ENCODE data around the gene TBXAS1.

The TBXAS1 gene

DNA sequence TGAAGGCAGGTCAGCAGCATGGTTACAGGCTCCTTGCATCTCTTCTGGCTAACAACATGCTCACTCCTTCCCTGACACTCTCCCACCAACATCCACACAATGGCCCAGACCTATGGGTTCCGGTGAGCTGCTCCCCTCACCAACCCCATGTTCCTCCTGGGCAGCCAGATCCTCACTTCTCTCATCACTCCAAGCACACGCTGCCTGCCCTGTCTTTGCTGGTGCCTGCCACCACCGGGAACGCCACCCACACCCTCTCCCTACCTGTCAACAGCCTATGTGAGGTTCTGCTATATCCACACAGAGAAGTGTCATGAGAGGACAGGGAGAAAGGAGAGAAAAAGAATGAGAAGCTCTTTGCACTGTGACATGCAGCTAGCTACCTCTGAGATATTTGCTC lies 219.1 kb downstream of the TBXAS1 start:
- DNase-seq (ENCODE audit: low read depth in 2 of 2) = no peak

DNA sequence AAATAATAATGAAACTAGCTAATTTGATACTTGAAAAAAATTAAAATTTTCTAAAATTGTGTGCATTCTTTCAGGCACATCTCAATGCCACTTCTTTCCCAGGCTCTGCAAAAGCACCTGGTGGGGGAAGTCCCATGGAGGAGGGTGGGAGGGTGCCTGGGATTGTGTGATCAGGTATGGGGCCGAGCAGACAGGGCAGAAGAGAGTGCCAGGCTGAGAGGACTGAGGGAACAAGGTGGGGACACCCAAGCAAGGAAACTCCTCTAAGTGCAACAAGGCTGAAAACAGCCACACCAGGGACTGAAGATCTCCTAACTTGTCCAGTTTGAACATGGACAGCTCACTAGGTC lies 219.9 kb downstream of the TBXAS1 start:
- no peak for DNase-seq (ENCODE audit: low read depth in 2 of 2)

DNA sequence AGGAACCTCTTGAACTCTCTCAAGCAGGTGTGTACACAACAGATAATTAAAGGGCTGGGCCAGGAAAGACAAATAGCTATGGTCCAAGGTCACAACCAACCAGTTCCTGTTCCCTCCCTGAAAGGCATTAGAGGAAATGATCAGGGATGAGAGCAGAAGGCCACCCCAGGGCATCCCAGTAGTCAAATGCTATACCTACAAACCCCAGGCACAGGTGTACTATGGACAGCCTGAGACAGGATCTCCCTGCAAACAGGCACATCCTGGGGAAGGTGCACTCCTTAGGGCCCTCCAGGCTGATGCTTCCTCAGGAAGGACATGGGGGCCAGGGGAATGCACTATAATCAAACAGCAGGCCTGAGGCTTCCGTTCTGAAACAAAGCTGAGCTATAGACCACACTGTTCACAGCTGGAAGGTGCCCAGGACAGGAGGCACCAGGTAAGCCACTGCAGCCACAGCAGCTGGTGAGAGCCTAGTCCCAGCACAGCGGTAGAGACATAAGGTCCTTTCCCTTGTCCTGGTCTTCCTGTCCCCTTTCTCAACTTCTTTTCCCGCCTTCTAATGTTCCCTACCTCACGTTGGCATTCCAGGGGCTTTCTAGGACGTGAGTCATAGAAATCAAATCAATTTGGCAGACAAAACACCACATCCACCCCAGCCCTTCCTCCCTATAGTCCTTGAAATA lies 220.4 kb downstream of the TBXAS1 start:
- DNase-seq (ENCODE audit: low read depth in 2 of 2) = no peak

DNA sequence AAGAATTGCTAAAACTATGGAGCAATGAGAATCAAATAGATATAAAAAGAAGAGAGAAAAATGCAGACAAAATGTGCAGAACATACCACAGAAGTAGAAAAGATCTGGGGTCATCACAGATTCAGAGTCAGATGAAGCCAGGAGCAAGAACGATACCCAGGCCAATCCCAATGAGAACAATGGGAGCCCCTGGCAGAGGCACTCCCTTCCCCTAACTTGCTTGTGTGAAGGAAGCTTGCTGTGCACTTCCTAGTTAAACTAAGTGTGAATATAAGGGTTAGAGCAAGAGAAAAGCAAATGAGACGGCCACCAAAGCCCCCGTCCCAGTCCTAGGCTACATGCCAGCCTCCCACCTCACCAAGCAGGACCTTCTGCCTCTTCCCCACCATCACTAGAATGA lies 221.0 kb downstream of the TBXAS1 start:
- DNase-seq (ENCODE audit: low read depth in 2 of 2) = no peak

DNA sequence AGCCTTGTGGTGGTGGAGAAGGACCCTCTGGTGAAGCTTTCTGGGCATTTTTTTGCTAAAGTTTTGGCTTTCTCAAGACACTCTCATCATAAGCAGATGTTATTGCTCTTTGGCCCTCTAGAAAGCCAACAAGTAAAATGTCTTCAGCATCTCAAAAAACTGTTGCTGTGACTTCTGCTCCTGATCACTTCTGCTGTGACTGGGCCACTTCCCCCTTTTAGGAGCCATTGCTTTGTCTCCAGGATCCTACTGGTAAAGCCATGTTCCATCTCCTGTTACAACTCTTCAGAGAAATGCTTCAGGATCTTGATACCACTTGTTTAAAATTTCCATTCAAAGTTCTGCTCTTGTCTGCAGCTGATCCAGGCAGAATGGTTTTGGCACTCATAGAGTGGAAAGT lies 222.8 kb downstream of the TBXAS1 start:
- DNase-seq (ENCODE audit: low read depth in 2 of 2) = no peak

DNA sequence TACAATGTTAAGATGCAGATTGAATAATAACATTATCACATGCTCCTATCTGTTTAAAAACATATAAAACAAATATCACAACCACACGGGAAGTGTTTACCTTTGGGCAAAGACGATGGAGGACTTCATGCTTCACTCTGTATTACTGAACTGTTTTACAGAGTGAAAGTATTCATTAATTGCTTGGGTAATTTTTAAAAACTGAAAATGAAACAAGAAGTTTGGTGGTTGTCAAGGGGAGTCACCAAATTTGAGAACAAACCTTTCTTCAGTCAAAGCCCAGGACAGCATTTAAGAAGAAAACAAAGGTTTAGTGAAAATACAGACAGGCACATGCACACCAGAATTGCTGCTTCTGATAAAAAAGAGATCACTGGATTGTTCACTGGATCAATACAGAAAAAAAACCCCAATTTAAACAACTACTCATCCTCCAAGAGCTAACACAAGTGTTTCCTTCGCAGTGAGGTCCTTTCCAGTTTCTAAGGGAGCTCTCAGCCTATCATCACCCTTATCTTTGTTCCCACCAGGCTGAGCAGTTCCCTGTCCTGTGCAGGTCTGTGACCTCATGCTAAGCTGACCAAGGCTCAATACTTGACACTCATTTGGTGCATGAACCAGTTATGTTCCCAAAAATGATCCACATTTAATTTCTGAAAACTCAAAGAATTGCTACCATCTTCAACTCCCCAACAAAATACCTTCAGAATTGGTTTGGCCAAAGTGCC lies 224.9 kb downstream of the TBXAS1 start:
- DNase-seq (ENCODE audit: low read depth in 2 of 2) = no peak

DNA sequence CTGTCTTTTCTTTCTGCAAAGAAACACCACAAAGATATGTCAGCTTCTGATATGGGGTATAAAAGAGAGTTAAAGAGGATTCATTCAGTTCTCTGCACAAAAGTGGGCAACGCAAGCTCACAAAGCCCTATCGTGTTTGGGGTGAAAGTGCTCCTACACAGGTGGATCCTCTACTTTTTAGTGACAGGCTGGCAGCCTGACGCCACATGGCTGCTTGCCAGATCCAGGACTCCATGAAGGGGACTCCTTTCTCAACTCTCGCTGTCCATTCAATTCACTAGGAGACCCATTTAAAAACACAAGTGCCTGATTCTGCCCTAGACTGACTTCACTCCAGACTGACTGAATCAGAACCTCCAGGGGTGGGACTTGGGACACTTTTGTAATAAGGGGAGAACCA lies 225.7 kb downstream of the TBXAS1 start:
- no peak for DNase-seq (ENCODE audit: low read depth in 2 of 2)

DNA sequence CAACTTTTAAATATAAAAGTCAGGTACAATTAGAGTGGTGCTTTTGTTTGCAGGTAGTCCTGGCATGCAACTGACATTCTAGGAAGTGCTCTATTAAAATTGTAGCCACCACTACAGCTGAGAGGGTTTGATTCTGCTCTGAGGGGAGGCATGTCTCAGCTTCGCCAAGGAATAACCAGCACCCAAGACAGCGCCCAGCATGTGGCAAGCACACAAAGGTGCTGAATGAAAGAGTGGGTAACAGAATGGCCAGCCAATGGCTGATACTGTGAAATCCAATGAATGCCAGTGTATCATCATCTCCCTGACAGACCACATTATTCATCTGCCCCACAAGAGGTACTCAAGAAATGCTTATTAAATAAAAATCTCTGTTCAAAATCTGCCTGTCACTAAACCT lies 226.8 kb downstream of the TBXAS1 start:
- no peak for DNase-seq (ENCODE audit: low read depth in 2 of 2)

DNA sequence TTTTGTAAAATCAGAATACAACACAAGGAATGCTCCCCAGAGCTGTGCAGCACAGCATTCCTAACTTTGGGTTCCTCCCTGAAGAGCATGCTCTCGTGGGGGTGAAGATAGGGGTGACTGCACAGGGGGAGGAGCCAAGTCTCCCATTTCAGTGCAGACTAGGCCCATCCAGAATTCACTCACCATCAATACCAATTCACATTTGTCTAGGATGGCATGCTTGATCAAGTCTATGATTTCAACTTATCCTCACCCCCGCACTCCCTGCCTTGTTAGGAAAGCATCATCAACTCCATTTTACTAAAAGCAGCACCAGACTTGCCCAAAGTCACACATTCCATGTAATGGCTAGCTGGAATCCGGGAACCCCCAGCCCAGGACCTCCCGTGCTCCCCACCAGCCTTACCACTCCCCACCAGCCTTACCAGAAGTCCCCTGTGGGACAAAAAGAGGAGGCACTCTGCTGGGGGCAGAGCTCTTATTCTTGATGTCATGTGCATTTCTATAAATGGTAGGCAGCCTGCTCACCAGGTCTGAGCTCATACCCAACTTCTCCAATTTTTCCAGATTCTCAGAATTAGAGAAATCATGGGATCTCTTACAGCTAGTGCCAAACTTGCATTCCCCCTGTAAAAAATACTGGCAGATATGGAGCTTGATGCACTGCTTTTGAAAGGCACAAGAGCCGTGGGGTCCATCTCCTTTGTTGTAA lies 227.5 kb downstream of the TBXAS1 start:
- DNase-seq (ENCODE audit: low read depth in 2 of 2) = no peak

DNA sequence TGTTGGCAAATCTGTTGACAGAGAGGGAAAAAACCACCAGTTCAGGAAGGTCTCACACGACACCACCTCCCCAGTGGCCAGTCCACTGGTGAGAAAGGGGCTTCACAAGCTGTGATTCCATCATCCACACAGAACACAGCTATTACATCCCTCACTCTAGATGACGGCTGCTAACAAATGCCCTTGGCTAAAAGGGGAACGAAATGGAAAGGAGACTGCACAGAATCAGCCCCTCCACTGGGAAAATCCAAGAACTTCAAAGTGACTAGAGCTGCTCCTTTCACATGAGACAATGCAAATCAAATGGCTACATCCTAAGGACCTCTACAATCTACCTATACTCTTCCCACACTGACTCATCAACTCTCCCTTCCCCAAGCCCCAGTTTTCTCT lies 228.1 kb downstream of the TBXAS1 start:
- DNase-seq (ENCODE audit: low read depth in 2 of 2) = no peak

DNA sequence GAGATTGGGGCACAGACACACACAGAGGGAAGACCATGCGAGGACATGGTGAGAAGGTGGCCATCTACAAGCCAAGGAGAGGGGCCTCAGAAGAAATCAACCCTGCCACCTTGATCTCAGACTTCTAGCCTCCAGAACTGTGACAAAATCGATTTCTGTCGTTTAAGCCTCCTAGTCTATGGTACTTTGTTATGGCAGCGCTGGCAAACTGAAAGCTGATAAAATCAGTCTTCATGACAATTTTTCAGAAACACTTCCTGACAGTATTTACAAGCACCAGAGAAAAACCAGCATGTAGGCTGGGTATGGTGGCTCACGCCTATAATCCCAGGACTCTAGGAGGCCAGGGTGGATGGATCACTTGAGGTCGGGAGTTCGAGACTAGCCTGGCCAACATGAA lies 229.5 kb downstream of the TBXAS1 start:
- no peak for DNase-seq (ENCODE audit: low read depth in 2 of 2)

DNA sequence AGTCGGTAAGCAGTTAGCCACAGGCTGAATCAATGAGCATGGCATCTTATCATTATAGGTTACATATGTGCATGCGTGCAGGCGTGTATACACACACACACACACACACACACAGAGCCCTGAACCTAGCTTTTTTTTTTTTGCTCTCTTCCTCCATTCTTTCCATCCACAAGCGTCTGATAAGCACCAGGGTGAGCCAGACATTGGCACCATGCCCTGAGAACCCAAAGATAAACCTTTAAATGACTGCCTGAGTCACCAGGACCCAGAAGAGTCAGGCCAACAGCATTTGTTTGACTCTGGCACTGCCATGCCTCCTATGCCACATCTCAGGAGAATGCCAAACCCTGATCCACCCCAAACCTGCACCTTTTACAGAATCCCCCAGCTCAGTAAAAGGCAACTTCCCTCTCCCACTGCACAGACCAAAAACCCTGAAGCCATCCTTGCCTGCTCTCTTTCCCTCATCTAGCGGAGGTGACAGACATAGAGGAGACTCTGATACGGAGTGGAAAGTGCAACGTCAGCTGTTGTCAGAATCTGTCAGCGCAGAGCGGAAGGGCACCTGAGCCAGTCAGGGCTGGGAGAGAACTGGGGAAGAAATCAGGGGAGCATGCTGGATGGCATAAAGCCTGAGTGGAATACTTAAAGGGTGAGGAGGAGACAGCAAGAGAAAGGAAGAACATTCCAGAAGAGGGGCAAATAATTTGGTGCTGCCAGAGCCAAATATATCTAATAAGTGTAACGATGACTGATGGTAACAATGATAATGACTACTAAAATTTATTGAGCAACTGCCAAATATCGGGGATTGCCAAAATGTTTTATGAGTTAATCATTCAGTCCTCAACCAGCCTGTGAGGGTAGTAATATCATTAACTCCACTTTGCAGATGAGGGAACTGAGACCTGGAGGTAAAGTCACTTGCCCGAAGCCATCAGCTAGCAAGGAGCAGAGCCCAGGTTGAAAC lies 230.5 kb downstream of the TBXAS1 start:
- DNase-seq (ENCODE audit: low read depth in 2 of 2) = peak in 1 of 2 donors; percentile 38

DNA sequence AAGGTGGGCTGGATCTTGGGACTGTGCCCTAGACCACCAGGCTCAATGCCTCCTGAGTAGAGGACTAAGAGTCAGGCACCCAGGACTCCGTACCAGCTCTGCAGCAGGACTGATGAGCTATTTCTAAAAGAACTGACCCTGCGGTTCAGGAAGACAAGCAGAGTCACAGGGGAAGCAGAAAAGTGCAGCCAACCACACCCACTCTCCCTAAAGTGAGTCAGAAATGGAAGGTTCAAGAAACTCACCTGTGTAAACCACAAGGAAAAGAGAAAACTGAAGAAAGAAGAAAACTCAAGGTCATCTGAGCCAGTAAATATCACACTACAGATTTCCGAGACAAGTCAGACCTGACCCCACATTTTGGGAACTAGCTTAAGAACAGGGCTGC lies 231.2 kb downstream of the TBXAS1 start:
- no peak for DNase-seq (ENCODE audit: low read depth in 2 of 2)

DNA sequence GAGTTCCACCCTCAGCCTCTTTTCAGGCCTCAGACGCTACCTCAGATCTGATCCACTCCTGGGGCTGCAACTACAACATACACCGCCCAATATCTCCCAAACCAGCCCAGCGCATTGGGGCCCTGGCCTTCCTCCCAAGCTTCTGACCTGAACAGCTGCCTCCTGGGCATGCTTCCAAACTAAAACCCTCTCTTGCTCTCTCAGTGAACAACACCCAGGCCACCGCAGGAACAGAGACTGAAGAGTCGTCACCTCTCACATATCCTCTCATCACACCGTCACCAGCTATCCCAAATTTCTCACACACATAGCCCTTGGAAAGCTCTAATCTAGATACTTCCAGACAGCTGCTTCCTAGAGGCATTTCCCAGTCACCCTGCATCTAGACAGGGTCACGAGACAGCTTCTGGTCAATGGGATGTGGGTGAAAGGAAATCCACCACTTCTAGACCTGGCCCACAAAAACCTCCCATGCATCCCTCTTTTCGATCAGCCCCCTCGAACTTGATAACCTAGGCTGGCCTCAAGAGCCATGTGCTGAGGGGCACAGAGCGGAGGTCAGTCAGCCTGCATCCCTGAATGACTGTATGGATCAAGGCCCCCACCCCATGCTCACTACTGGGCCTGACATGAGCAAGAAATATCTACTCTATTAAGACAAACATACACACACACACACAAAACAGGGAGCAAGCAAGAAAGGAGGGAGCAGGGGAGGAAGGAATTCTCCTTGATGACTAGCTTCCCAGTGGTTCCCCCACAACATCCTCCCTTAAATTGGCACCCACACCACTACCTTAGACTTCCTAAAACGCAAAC lies 231.9 kb downstream of the TBXAS1 start:
- DNase-seq (ENCODE audit: low read depth in 2 of 2) = no peak

DNA sequence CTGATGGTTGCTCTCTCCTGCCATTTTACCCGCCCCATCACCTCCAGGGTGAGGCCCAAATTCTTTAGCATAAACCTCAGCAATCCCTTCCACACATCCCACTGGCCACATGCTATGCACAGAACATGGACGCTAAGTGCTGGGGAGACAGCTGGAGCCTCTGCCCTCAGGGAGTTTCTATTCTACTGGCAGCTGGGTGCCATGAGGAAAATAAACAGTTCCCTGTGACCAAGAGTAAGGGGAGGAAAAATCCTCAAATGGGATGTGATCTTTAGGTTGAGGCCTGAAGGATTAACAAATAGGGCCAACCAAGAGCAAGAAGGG lies 232.5 kb downstream of the TBXAS1 start:
- no peak for DNase-seq (ENCODE audit: low read depth in 2 of 2)

DNA sequence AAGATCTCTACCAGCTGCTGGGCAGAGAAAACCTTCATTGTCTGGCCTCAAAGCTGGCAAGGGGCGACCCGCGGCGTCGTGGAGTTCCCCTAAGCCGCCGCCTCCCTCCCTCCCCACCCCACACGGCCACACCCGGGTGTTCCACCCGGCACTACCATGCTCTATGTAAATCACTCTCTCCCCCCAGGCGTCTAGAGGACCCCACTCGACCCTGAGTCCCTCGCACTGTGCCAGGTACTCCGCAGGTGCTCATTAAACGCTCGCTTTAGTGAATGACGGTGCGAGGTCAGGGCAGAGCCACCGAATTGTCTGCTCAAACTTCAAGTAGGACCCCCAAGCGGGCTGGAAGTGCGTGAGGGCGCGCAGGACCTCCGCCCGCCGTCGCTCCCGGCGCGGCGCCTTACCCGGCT lies 233.1 kb downstream of the TBXAS1 start:
- DNase-seq (ENCODE audit: low read depth in 2 of 2) = peak; percentile 31 to 46

DNA sequence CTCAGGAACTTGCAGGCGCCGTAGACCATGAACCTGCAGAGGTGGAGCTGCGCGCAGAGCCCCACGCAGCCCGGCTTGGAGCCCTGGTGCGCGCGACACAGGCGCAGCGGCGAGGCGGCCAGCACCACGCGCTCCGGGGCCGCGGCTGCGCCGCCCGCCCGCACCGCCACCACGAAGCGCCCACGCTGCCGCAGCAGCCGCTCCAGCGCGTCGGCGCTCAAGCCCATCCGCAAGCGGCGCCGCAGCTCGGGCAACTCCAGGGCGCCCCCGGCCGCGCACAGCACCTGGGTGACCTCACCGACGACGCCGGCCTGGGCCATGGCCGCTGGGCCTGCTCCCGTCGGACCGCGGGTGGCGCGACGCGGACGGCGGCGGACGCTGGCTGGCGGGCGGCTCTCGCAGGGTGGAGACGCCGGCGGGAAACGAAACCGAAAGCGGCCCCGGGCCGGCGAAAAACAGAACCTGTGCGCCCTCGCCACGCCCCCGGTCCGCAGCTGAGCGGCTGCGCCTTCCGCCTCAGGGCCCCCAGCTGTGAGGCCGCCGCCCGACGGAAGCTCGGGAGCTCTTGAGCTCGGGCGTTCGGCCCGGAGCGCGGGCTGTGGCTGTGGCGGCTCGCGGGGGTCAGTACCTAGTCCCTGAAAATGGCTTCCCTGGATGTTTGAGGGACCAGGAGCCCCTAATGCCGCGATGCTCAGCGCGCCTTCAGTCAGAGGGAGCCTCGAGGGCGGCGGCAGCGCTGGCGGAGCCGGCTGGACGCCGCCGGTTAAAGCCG lies 233.7 kb downstream of the TBXAS1 start, which contains the start of gene PARP12:
TSS of gene PARP12 (minus strand) at position 424 of the 772 bp plus-strand sequence. CDS start at position 320, 104 bp downstream.
- peak; percentile 82 for DNase-seq (ENCODE audit: low read depth in 2 of 2)

DNA sequence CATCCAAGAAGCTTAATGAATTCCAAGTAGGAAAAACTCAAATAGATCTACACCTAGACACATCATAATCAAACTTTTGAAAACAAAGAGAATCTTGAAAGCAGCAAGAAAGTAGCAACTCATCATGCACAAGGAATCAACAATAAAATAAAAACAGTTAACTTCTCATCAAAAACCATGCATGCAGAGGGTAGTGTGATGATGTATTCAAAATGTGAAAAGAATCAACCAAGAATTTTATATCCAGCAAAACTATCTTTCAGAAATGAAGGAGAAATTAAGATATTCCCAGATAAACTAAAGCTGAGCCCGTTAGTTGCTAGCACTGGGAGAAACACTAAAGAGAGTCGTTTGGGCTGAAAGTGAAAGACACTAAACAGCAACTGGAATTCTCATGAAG lies 238.0 kb downstream of the TBXAS1 start:
- no peak for DNase-seq (ENCODE audit: low read depth in 2 of 2)

DNA sequence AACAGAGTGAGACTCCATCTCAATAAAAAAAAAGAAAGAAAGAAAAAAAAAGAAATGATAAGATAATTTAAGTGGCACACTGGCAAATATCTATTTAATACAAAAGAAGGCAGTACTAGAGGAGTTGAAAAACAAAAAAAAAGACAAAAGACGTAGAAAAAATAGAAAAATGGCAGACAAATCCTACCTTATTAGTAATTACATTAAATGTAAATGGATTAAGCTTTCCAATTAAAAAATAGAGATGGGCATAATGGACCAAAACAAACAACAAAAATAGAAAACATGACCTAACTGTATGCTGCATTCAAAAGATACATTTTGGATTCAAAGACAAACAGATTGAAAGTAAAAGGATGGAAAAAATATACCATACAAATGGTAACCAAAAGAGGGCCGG lies 239.0 kb downstream of the TBXAS1 start:
- DNase-seq (ENCODE audit: low read depth in 2 of 2) = no peak

DNA sequence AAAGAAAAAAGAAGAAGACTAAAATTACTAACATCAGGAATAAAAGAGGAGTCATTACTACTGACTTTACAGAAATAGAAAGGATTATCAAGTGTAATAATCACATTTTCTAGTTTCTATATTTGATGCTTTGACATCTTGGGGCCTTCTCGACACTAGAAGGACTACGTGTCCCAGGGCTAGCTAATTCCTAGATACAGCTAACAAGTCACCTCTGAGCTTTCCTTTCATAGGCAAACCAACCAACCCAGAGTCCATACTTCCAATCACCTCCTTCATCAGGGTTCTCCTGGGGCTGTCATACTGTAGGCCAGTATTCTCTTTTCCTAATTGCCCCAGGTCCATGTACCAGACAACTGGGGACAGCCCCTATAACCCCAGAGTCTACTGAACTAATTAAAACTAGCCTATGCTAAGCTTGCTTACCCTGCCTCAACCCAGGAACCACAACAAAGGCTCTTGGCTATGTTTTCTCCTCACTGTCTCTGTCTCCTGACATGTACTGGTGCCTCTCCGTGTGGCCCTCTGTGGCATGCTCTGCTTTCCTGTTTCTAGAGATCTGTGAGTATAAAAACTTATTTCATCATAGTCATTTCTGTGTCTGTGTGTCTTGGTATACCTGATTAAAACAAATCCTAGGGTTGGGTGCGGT lies 240.4 kb downstream of the TBXAS1 start:
- DNase-seq (ENCODE audit: low read depth in 2 of 2) = no peak

All from stimulated activated CD8-positive, alpha-beta memory T cell treated with anti-CD3 and anti-CD28 coated beads, Interleukin-2, amount 100 ng/mL, for 1 hour (primary cell).